Activated naive CD4-positive, alpha-beta T cell treated with anti-CD3 and anti-CD28 coated beads, Interleukin-2, amount 10 ng/mL, durations not matched to agents 7 days and 5 days (primary cell): Measurements from ENCODE around the gene ID4.
"Not testable (repeated sequence)": the region's sequence is repeated elsewhere in the genome, so short reads cannot be mapped to it uniquely, and the experiment has no call there.

Experiments
- CTCF ChIA-PET: fragments of 350-600 bp; sonication (Branson Sonifier 250); formaldehyde crosslinking; loops from one replicate; lab custom pipeline; 2021; ENCODE audit warnings: antibody characterized with exemption; lab: Charles Lee
- DNase-seq: peaks from one replicate; pipeline ENCODE4 v3.0.0-alpha.2; 2020
- H3K27ac Mint-ChIP-seq: one replicate; pipeline ENCODE4 v1.8.0; 2021; ENCODE audit warnings: mild to moderate bottlenecking, moderate library complexity, mixed read lengths
- H3K27me3 Mint-ChIP-seq: one replicate; pipeline ENCODE4 v1.8.0; 2021; ENCODE audit warnings: mild to moderate bottlenecking, mixed read lengths
- H3K36me3 Mint-ChIP-seq: one replicate; pipeline ENCODE4 v1.8.0; 2021; ENCODE audit warnings: mixed read lengths
- H3K4me1 Mint-ChIP-seq: one replicate; pipeline ENCODE4 v1.8.0; 2021; ENCODE audit warnings: mixed read lengths
- H3K4me3 Mint-ChIP-seq: one replicate; pipeline ENCODE4 v1.8.0; 2021; ENCODE audit warnings: mild to moderate bottlenecking, moderate library complexity, mixed read lengths
- H3K9me3 Mint-ChIP-seq: one replicate; pipeline ENCODE4 v1.8.0; 2021; ENCODE audit warnings: mixed read lengths

The ID4 gene

DNA sequence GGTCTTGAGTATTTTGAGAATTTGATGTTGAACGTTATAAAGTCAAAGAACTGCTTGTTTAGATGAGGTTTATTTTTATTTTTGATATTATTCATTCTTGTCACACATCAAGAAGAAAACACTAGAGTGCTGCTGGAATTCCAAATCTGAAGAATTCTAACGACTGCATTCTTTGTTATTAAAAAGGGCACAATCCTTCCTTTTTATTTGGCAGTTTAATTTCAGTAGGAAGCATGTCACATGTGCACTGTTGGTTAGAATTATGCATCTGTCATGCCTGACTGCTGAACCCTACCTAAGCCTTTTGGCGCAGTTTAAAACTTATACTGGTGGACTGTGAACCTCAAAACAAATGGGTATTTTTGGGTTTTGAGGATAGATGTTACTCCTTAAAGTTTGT lies 4.0 kb downstream of the ID4 start:
- Mint-ChIP-seq H3K4me1 (peaks cover 4% of the 10 kb centered on the region), H3K27me3 (peaks cover 50% of the 10 kb centered on the region), H3K27ac (no peak overlapping the region), H3K9me3 (no peaks in the 10 kb centered on the region), H3K4me3 (no peak overlapping the region), H3K36me3 (peaks cover 2% of the 10 kb centered on the region)
- CTCF ChIA-PET, result no interaction called here
- DNase-seq, result no peak

DNA sequence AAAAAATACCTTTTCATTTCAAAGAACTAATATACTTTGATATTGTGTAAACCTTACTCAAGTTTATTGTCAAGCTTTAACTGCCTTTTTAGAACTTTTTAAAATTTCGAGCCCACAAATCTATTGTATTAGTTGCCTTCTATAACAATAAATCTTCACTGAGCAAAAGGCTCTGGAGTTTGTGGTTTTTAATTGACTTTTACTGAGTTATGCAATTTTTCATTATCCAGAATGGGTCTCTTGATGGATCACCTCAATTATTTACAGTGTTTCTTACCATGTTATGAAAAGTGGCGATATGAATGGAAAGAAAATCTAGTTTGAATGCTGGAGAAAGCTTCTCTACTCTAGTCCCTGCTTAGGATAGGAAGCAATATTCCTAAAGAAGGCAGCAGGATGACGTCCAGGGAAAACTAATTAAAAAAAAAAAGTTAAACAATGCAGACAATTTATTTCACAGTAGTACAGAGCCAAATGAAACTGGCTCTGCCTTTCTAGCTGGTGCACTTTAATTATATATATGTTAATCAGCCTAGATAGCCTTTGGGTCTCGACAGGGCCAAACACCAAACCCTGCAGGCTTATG lies 5.0 kb downstream of the ID4 start:
- Mint-ChIP-seq H3K4me1 (peaks cover 4% of the 10 kb centered on the region), H3K9me3 (no peaks in the 10 kb centered on the region), H3K27me3 (peaks cover 40% of the 10 kb centered on the region), H3K36me3 (peaks cover 2% of the 10 kb centered on the region), H3K4me3 (no peak overlapping the region), H3K27ac (no peak overlapping the region)
- no peak for DNase-seq
- CTCF ChIA-PET, result no interaction called here

DNA sequence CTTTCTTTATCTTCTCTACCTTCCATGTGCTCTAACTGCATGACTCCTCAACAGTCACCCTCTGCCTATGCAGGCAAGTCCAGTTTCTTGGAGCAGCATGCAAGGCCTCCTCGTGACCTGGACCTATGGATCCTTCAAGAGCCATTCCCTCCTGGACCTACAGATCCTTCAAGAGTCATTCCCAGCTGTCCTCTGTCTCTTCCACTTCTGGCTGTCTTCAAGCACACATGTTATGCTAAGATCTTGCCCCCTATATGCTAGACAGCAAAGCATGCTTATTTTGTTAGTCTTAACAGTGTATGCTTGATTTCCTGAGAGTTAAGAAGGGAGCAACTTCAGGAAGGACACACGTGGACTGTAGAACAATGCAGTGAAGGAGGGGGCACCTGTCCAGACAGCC lies 7.5 kb downstream of the ID4 start:
- Mint-ChIP-seq H3K36me3 (no peaks in the 10 kb centered on the region), H3K27ac (no peak overlapping the region), H3K27me3 (peaks cover 18% of the 10 kb centered on the region), H3K4me3 (no peak overlapping the region), H3K9me3 (no peaks in the 10 kb centered on the region), H3K4me1 (no peaks in the 10 kb centered on the region)
- no peak for DNase-seq
- CTCF ChIA-PET, result no interaction called here

DNA sequence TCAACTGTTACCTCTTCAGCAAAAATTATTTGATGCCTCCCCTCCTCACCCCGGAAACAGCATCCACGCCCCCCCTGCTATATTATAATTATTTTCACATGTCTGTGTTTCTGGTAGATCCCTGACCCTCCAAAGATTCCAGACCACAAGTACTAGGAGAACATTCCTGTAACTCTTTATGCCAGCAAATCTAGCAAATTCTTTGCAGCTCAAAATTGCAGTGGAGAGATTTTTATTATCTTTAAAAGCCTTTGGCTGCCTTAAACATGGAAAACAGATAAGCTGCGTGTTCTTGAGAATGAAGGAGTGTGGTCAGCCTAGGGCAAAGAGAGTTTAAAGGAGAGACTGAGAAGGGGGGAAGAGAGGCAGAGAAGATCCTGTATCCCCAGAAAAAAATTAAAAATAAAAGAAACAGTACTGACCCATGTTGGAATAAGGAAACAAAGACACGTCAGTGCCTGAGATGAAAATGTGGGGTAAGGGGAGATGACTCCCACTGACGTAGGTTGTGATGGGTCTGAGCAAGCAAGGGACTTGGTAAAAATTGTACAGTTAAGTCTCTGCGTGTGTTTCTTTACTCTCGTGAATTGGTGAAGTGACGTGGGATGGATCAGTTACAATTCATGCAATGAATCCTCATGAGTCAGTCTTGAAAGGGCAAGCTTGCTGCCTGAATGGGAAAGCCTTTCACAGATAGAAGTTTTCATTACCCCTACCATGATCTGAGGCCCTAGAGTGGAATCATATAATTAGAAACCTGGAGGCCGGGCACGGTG lies 8.3 kb downstream of the ID4 start:
- DNase-seq, result no peak
- CTCF ChIA-PET, result no interaction called here
- Mint-ChIP-seq H3K36me3 (no peaks in the 10 kb centered on the region), H3K9me3 (no peaks in the 10 kb centered on the region), H3K27ac (no peak overlapping the region), H3K4me3 (no peak overlapping the region), H3K27me3 (peaks cover 10% of the 10 kb centered on the region), H3K4me1 (no peaks in the 10 kb centered on the region)

DNA sequence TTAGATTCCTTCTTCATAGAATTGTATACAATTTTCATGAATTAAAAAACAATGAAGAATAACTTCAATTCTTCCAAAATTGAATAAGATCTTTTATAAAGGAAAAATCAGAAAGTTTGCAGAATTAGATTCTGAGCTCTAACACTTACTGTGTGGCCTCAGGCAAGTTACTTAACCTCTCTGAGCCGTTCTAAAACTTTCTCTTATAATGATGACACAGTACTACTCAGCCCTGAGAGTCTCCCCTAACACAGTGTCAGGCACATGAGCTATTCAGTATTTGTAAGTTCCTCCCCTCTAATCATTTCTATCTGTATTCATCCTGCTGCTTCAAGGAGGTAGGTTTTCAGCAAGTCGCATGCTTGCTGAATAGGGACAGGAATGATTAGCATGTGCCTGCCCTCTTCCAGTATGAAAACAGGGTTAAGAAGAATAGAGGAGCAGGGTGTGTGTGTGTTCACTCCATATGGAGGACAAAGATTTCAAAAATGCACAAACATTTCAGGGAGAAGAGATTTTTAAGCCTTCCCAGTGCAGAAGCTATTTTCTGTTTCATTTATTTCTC lies 11.4 kb downstream of the ID4 start:
- no peaks in the 10 kb centered on the region for H3K36me3 Mint-ChIP-seq
- H3K27me3 Mint-ChIP-seq, result peaks cover 6% of the 10 kb centered on the region
- DNase-seq, result no peak
- CTCF ChIA-PET, result no interaction called here
- H3K4me3 Mint-ChIP-seq, result no peak overlapping the region
- no peaks in the 10 kb centered on the region for H3K4me1 Mint-ChIP-seq
- H3K9me3 Mint-ChIP-seq, result no peaks in the 10 kb centered on the region
- no peak overlapping the region for H3K27ac Mint-ChIP-seq

DNA sequence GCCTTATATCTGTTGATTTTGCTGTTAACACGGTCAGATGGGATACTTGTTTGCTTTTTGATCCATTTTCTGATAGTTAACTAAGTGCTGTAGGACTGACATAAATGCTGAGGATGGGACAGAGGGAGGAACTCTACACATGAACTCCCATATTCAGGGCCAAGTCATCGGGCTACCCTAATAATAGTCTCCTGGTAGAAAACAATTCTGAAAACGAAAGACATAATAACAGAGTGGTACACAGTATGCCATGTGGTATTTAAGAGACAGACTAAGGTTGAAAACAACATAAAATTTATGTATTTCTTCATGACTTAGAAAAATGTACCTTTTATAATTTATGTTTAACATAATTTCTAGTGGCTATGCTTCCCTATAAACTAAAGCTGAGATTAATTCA lies 12.0 kb downstream of the ID4 start:
- H3K27me3 Mint-ChIP-seq, result peaks cover 6% of the 10 kb centered on the region
- no peak overlapping the region for H3K4me3 Mint-ChIP-seq
- DNase-seq, result no peak
- H3K27ac Mint-ChIP-seq, result no peak overlapping the region
- CTCF ChIA-PET, result no interaction called here
- no peaks in the 10 kb centered on the region for H3K4me1 Mint-ChIP-seq
- H3K9me3 Mint-ChIP-seq, result no peaks in the 10 kb centered on the region
- no peaks in the 10 kb centered on the region for H3K36me3 Mint-ChIP-seq

DNA sequence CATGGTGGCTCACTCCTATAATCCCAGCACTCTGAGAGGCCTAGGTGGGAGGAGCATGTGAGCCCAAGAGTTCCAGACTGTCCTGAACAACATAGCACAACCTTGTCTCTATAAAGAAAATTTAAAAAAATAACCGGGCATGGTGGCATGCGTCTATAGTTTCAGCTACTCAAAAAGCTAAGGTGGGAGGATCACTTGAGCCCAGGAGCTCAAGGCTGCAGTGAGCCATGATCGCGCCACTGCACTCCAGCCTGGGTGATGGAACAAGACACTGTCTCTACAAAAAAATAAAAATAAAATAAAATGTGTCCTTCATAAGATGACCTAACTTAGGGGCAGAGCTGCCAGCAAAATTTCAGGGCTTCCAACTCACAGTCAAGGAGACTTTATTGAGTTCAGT lies 12.6 kb downstream of the ID4 start:
- no peak for DNase-seq
- H3K36me3 Mint-ChIP-seq, result no peaks in the 10 kb centered on the region
- no peaks in the 10 kb centered on the region for H3K9me3 Mint-ChIP-seq
- H3K4me1 Mint-ChIP-seq, result no peaks in the 10 kb centered on the region
- H3K4me3 Mint-ChIP-seq, result no peak overlapping the region
- no peak overlapping the region for H3K27ac Mint-ChIP-seq
- peaks cover under 1% of the 10 kb centered on the region for H3K27me3 Mint-ChIP-seq
- CTCF ChIA-PET, result no interaction called here

DNA sequence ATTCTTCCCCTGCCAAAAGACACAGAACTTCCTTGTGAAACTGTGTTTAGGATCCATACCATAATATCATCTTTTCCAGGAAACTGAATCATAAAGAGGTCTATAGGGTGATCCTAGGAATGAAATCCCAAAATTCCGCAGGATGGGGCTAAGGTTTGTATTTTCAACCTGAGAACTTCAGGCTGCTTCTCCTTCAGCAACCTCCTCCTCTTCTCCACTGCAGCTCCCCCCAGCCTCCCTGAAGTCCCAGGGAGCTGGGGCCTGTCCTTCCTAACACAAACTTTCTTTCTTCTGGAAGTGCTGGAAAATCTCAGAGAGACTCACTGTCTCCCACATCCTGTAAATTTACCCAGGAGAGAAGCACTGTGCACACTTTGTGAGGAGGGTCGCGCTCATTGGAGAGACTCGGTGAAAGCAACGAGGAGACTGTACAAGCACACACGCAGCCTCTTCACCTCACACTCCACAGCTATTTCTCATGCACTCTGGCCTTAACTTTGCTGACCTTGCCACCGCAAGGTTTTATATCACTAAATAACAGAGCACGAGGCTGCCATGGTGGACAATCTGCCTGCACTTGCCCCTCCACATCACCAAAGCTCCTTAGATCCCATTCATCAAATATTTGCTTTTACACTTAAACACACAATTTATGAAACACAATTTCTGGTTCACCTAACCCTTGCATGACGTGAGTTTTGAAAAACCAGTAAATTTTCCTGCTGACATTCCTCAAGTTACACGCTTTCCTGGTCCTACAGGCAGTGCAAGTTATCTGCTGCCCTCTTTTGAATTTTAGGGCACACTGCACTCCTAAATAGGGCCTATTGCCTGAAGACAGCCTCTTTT lies 14.3 kb downstream of the ID4 start:
- no peak for DNase-seq
- Mint-ChIP-seq H3K4me1 (no peaks in the 10 kb centered on the region), H3K27ac (no peak overlapping the region), H3K36me3 (no peaks in the 10 kb centered on the region), H3K9me3 (no peaks in the 10 kb centered on the region), H3K27me3 (no peaks in the 10 kb centered on the region), H3K4me3 (no peak overlapping the region)
- CTCF ChIA-PET, result no interaction called here

DNA sequence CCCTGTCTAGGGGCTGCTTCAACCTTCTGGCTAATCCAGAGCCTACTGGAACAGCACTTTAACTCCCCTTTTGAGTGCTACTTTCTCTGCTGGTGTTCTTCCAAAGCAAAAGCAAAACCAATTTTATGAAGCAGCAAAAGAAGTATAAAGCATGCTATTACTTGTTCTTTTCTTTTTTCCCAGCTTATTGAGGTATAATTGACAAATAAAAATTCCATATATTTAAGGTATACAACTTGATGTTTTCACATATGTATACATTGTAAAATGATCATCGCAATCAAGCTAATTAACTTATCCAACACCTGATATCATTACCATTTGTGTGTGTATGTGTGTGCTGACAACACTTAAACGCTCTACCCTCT lies 14.9 kb downstream of the ID4 start:
- no peak overlapping the region for H3K4me3 Mint-ChIP-seq
- H3K36me3 Mint-ChIP-seq, result no peaks in the 10 kb centered on the region
- no peak overlapping the region for H3K27ac Mint-ChIP-seq
- H3K4me1 Mint-ChIP-seq, result no peaks in the 10 kb centered on the region
- CTCF ChIA-PET, result no interaction called here
- no peaks in the 10 kb centered on the region for H3K9me3 Mint-ChIP-seq
- no peaks in the 10 kb centered on the region for H3K27me3 Mint-ChIP-seq
- DNase-seq, result no peak

DNA sequence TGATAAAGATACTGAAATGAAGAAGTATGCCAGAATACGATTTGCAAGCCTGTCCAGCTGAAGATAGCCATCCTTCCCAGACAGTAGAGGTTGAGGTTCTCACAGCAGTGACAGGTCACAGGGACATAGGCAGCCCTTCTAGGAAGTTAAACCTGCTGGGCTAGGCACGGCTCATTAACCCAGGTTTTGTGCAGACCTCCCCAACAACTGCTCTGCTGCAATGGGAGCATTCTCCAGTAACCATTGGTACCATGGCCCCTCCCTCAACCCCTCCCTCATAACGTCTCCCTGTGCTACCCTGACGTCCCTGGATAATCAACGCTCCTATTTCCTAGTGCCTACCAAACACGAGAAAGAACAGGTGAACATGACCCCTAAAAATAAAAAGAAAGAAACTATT lies 15.8 kb downstream of the ID4 start:
- no peaks in the 10 kb centered on the region for H3K9me3 Mint-ChIP-seq
- no peaks in the 10 kb centered on the region for H3K4me1 Mint-ChIP-seq
- CTCF ChIA-PET, result no interaction called here
- no peak overlapping the region for H3K27ac Mint-ChIP-seq
- no peak for DNase-seq
- H3K27me3 Mint-ChIP-seq, result no peaks in the 10 kb centered on the region
- H3K36me3 Mint-ChIP-seq, result no peaks in the 10 kb centered on the region
- H3K4me3 Mint-ChIP-seq, result no peak overlapping the region

DNA sequence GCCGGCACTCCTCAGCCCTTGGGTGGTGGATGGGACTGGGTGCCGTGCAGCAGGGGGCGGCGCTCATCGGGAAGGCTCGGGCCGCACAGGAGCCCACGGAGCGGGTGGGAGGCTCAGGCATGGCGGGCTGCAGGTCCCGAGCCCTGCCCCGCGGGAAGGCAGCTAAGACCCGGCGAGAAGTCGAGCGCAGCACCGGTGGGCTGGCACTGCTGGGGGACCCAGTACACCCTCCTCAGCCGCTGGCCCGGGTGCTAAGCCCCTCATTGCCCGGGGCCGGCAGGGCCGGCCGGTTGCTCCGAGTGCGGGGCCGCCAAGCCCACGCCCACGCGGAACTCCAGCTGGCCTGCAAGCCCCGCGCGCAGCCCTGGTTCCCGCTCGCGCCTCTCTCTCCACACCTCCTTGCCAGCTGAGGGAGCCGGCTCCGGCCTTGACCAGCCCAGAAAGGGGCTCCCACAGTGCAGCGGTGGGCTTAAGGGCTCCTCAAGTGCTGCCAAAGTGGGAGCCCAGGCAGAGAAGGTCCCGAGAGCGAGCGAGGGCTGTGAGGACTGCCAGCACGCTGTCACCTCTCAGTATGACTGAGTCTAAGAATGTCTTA lies 17.3 kb downstream of the ID4 start:
- H3K9me3 Mint-ChIP-seq, CTCF ChIA-PET, H3K27ac Mint-ChIP-seq, H3K4me3 Mint-ChIP-seq, DNase-seq, H3K27me3 Mint-ChIP-seq, H3K36me3 Mint-ChIP-seq, H3K4me1 Mint-ChIP-seq: not testable (repeated sequence)

DNA sequence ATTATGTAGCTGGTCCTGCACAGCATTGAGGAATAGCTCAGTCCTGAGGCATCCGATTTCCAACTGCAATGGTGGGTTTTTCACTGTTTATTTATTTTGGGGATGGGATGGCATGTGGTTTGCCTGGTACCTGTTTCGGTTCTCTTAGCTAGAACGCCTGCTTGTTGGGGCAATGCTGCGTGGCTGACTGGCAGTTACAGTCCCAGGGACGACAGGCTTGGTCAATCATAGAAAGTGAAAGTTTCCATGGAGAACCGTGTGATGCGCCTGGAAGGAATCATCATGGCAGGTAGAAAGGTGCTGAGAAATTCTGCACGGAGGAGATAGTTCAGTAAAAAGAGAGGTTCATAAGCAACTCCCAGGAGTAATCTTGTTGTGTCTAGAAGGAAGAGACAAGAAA lies 18.4 kb downstream of the ID4 start:
- no peaks in the 10 kb centered on the region for H3K27me3 Mint-ChIP-seq
- H3K36me3 Mint-ChIP-seq, result no peaks in the 10 kb centered on the region
- DNase-seq, result no peak
- CTCF ChIA-PET, result no interaction called here
- no peak overlapping the region for H3K4me3 Mint-ChIP-seq
- no peaks in the 10 kb centered on the region for H3K9me3 Mint-ChIP-seq
- H3K4me1 Mint-ChIP-seq, result no peaks in the 10 kb centered on the region
- H3K27ac Mint-ChIP-seq, result no peak overlapping the region

DNA sequence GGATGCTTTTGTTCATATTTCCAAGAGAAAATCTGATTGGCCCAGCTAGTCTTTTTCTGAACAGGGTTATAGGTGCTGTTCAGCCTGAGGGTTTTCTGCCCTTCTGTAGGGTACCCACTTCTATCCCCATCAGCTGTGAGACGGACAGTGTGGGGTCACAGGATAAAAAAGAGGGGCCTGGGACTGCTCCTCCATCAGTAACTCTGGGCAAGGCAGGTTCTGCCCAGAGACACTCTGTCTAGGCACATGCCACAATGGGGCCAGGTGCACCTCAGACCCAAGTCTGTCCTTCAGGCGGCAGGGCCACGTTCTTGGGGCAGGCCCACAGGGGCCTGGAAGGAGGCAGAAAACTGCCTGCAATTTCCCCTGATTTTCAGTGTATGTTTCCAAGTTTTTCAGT lies 20.0 kb downstream of the ID4 start:
- no peaks in the 10 kb centered on the region for H3K36me3 Mint-ChIP-seq
- H3K4me3 Mint-ChIP-seq, result no peak overlapping the region
- CTCF ChIA-PET, result no interaction called here
- DNase-seq, result no peak
- no peaks in the 10 kb centered on the region for H3K27me3 Mint-ChIP-seq
- no peaks in the 10 kb centered on the region for H3K4me1 Mint-ChIP-seq
- H3K9me3 Mint-ChIP-seq, result no peaks in the 10 kb centered on the region
- H3K27ac Mint-ChIP-seq, result no peak overlapping the region

DNA sequence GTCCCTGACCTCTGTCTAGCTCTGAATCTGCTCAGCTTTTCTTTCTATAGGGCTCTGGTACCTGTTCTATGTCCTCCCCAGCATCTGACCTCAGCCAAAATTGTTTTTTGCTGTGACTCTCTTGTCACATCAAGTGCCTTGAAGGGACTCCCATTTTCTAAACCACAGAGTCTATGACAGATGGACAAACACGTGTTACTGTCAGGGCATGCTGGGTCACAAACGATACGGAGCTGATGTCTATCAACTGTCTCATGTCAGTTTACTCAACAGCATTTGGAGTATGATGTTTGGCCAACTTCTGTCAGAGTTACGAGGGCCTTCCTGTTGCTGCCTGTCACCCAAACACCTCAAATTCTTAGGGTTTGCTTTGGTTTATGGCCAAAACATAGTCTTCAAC lies 20.5 kb downstream of the ID4 start:
- CTCF ChIA-PET, result no interaction called here
- no peak for DNase-seq
- Mint-ChIP-seq H3K36me3 (no peaks in the 10 kb centered on the region), H3K4me1 (no peaks in the 10 kb centered on the region), H3K9me3 (no peaks in the 10 kb centered on the region), H3K4me3 (no peak overlapping the region), H3K27ac (no peak overlapping the region), H3K27me3 (no peaks in the 10 kb centered on the region)
